Keratinocyte (primary cell): Measurements from ENCODE around the gene SPON1.

Source experiments
- EZH2 ChIP-seq: IDR thresholded peaks from one replicate; pipeline ENCODE4 v1.6.1; 2012; ENCODE audit warnings: inconsistent platforms, mild to moderate bottlenecking, low read length, moderate library complexity
- TF ChIP-seq, protein P1 (sequence below), 3 experiments: IDR thresholded peaks in 1 of 3; conservative IDR thresholded peaks in 1 of 3; optimal IDR thresholded peaks in 1 of 3; 2 replicates in 2 of 3; 3 replicates in 1 of 3; pipeline versions ENCODE3 to v1.5.1; 2011; ENCODE audit warnings: low read length in 3 of 3, mild to moderate bottlenecking in 3 of 3, moderate library complexity in 2 of 3, control low read depth in 1 of 3, inconsistent platforms in 1 of 3; ENCODE audit not compliant: insufficient read depth in 2 of 3; ENCODE audit errors: extremely low read depth in 1 of 3

- TF ChIP-seq, protein P1, sequence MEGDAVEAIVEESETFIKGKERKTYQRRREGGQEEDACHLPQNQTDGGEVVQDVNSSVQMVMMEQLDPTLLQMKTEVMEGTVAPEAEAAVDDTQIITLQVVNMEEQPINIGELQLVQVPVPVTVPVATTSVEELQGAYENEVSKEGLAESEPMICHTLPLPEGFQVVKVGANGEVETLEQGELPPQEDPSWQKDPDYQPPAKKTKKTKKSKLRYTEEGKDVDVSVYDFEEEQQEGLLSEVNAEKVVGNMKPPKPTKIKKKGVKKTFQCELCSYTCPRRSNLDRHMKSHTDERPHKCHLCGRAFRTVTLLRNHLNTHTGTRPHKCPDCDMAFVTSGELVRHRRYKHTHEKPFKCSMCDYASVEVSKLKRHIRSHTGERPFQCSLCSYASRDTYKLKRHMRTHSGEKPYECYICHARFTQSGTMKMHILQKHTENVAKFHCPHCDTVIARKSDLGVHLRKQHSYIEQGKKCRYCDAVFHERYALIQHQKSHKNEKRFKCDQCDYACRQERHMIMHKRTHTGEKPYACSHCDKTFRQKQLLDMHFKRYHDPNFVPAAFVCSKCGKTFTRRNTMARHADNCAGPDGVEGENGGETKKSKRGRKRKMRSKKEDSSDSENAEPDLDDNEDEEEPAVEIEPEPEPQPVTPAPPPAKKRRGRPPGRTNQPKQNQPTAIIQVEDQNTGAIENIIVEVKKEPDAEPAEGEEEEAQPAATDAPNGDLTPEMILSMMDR (optimal IDR thresholded peaks at IDR 0.05 in 1 of 3, IDR thresholded peaks at IDR 0.05 in 1 of 3, conservative IDR thresholded peaks at IDR 0.05 in 1 of 3; ENCODE audit: extremely low read depth in 1 of 3, insufficient read depth in 2 of 3, low read length in 3 of 3): no peak
- no peak for TF ChIP-seq EZH2
Measured at GRCh38 chr11:14240951-14241350, 278.4 kb downstream of the SPON1 start.
